ENCODE data around the gene ACAP2.

GRCh38 chr3:195394700-195395099 lies 48.1 kb downstream of the ACAP2 start:
- no peak for TF ChIP-seq CTCF (IDR thresholded peaks at IDR 0.05)
- TF ChIP-seq POLR2A (IDR thresholded peaks at IDR 0.05), result no peak
- TF ChIP-seq EP300 (IDR thresholded peaks at IDR 0.05), result no peak

All from tibial nerve (tissue), 4 donors.